Subcutaneous abdominal adipose tissue (tissue), 5 donors: ENCODE results near the gene DNAH2.

Experiments
- H3K27ac ChIP-seq: one replicate; pipeline ENCODE4 v1.7.0; 2013; ENCODE audit warnings: low read depth, mild to moderate bottlenecking, inconsistent platforms, low read length, moderate library complexity
- H3K27me3 ChIP-seq, 5 donors: one replicate each; pipeline ENCODE4 v1.7.0; 2013; ENCODE audit warnings: low read length in 5 of 5, inconsistent platforms in 1 of 5; ENCODE audit not compliant: control insufficient read depth in 5 of 5, insufficient read depth in 4 of 5
- H3K36me3 ChIP-seq, 5 donors: one replicate each; pipeline ENCODE4 v1.7.0; 2013; ENCODE audit warnings: low read length in 5 of 5; ENCODE audit not compliant: control insufficient read depth in 5 of 5, insufficient read depth in 5 of 5
- H3K4me1 ChIP-seq, 5 donors: one replicate each; pipeline ENCODE4 v1.7.0; 2013; ENCODE audit warnings: low read length in 5 of 5, mild to moderate bottlenecking in 3 of 5, moderate library complexity in 1 of 5; ENCODE audit not compliant: control insufficient read depth in 5 of 5, insufficient read depth in 5 of 5
- H3K4me3 ChIP-seq, 5 donors: one replicate each; pipeline ENCODE4 v1.7.0; 2013; ENCODE audit warnings: low read length in 5 of 5, low read depth in 1 of 5
- H3K9ac ChIP-seq, 5 donors: one replicate each; pipeline ENCODE4 v1.7.0; 2013; ENCODE audit warnings: low read length in 5 of 5, mild to moderate bottlenecking in 4 of 5, moderate library complexity in 3 of 5
- H3K9me3 ChIP-seq, 5 donors: one replicate each; pipeline ENCODE4 v1.7.0; 2013; ENCODE audit warnings: low read length in 5 of 5; ENCODE audit not compliant: control insufficient read depth in 5 of 5
- donor health status: healthy.
- donor health status: healthy.
- donor health status: healthy.
- donor health status: healthy.
- donor health status: healthy.

DNAH2 gene

GRCh38 chr17:7702776-7703175 lies 14.8 kb upstream of the DNAH2 start:
- H3K36me3 ChIP-seq: peaks cover 0 to 29% (median 23%) of the 10 kb centered on the region in 5 donors
- no peak overlapping the region for H3K27ac ChIP-seq
- no peaks in the 10 kb centered on the region for H3K9me3 ChIP-seq
- H3K9ac ChIP-seq: no peak overlapping the region
- peaks cover 0 to 11% (median 7%) of the 10 kb centered on the region in 5 donors for H3K4me1 ChIP-seq
- H3K4me3 ChIP-seq: no peak overlapping the region
- H3K27me3 ChIP-seq: peaks cover 17 to 59% (median 39%) of the 10 kb centered on the region in 5 donors

- Histone ChIP-seq H3K9me3 (no peaks in the 10 kb centered on the region), H3K9ac (no peak overlapping the region), H3K4me1 (peaks cover 0 to 11% (median 7%) of the 10 kb centered on the region in 5 donors), H3K36me3 (peaks cover 0 to 29% (median 23%) of the 10 kb centered on the region in 5 donors), H3K27me3 (peaks cover 20 to 63% (median 46%) of the 10 kb centered on the region in 5 donors), H3K4me3 (no peak overlapping the region), H3K27ac (no peak overlapping the region)
These were observed 13.7 kb upstream of the DNAH2 start for GRCh38 chr17:7703584-7704479.

- no peak within 1 kb of the TSS for H3K27ac ChIP-seq
- H3K36me3 ChIP-seq: peaks cover 0 to 29% (median 23%) of the 10 kb centered on the region in 5 donors
- no peaks in the 10 kb centered on the region for H3K9me3 ChIP-seq
- H3K9ac ChIP-seq: peak within 1 kb of the TSS in 1 of 5 donors; percentile 42
- peaks cover 20 to 65% (median 46%) of the 10 kb centered on the region in 5 donors for H3K27me3 ChIP-seq
- peak within 1 kb of the TSS in 4 of 5 donors; percentile 40 to 48 (median 45) for H3K4me3 ChIP-seq
- peaks cover 0 to 11% (median 7%) of the 10 kb centered on the region in 5 donors for H3K4me1 ChIP-seq
These were observed 12.8 kb upstream of the DNAH2 start, which contains the start of gene EFNB3 for GRCh38 chr17:7704601-7705268. Gene EFNB3 (plus strand): TSS chr17:7705202. CDS start chr17:7705599, 397 bp downstream.

GRCh38 chr17:7705269-7706255 lies 12.0 kb upstream of the DNAH2 start:
- H3K27me3 ChIP-seq: peaks cover 20 to 66% (median 46%) of the 10 kb centered on the region in 5 donors
- peaks cover 0 to 17% (median 7%) of the 10 kb centered on the region in 5 donors for H3K4me1 ChIP-seq
- peak overlapping the region in 2 of 5 donors; percentile 40 to 42 for H3K4me3 ChIP-seq
- peak overlapping the region in 1 of 5 donors; percentile 42 for H3K9ac ChIP-seq
- no peak overlapping the region for H3K27ac ChIP-seq
- H3K36me3 ChIP-seq: peaks cover 0 to 26% (median 21%) of the 10 kb centered on the region in 5 donors
- H3K9me3 ChIP-seq: no peaks in the 10 kb centered on the region

- Histone ChIP-seq H3K9ac (no peak overlapping the region), H3K27ac (no peak overlapping the region), H3K9me3 (no peaks in the 10 kb centered on the region), H3K36me3 (peaks cover 0 to 14% (median 12%) of the 10 kb centered on the region in 5 donors), H3K4me3 (no peak overlapping the region), H3K27me3 (peaks cover 24 to 65% (median 50%) of the 10 kb centered on the region in 5 donors), H3K4me1 (peaks cover 0 to 19% (median 7%) of the 10 kb centered on the region in 5 donors)
These were observed 10.8 kb upstream of the DNAH2 start for GRCh38 chr17:7706631-7707354.

- Histone ChIP-seq H3K36me3 (peaks cover 0 to 7% (median 6%) of the 10 kb centered on the region in 5 donors), H3K27ac (no peak overlapping the region), H3K27me3 (peaks cover 27 to 65% (median 56%) of the 10 kb centered on the region in 5 donors), H3K4me1 (peaks cover 0 to 19% (median 7%) of the 10 kb centered on the region in 5 donors), H3K9ac (no peak overlapping the region), H3K4me3 (no peak overlapping the region), H3K9me3 (no peaks in the 10 kb centered on the region)
These were observed 10.1 kb upstream of the DNAH2 start for GRCh38 chr17:7707446-7707845.

- no peak overlapping the region for H3K4me3 ChIP-seq
- no peaks in the 10 kb centered on the region for H3K9me3 ChIP-seq
- H3K36me3 ChIP-seq: peaks cover 0 to under 1% (median 0%) of the 10 kb centered on the region in 5 donors
- H3K27me3 ChIP-seq: peaks cover 27 to 65% (median 60%) of the 10 kb centered on the region in 5 donors
- no peak overlapping the region for H3K27ac ChIP-seq
- H3K9ac ChIP-seq: no peak overlapping the region
- peaks cover 0 to 19% (median 7%) of the 10 kb centered on the region in 5 donors for H3K4me1 ChIP-seq
These were observed 9.4 kb upstream of the DNAH2 start for GRCh38 chr17:7707858-7708750.

- Histone ChIP-seq H3K27me3 (peaks cover 25 to 63% (median 58%) of the 10 kb centered on the region in 5 donors), H3K4me1 (peaks cover 0 to 19% (median 7%) of the 10 kb centered on the region in 5 donors), H3K36me3 (no peaks in the 10 kb centered on the region), H3K4me3 (no peak overlapping the region), H3K9ac (no peak overlapping the region), H3K27ac (no peak overlapping the region), H3K9me3 (no peaks in the 10 kb centered on the region)
These were observed 8.5 kb upstream of the DNAH2 start for GRCh38 chr17:7709031-7709430.
